SW 1271 (cell line): ENCODE measurements around the gene AHRR.
"Not testable (repeated sequence)": the region's sequence is repeated elsewhere in the genome, so short reads cannot be mapped to it uniquely, and the experiment has no call there.

Source experiments
- DNase-seq, 2 experiments: peaks; one replicate each; lab custom pipeline; 2025; lab: John Stamatoyannopoulos, UW

Gene AHRR

GRCh38 chr5:475704-476101, 154.2 kb downstream of the AHRR start:
- DNase-seq = no peak

- no peak for DNase-seq
These were observed 154.7 kb downstream of the AHRR start for GRCh38 chr5:476102-476813.

GRCh38 chr5:476814-477175, 155.3 kb downstream of the AHRR start:
- DNase-seq = no peak

- no peak for DNase-seq
These were observed 155.7 kb downstream of the AHRR start for GRCh38 chr5:477247-477646.

GRCh38 chr5:477871-478270, 156.4 kb downstream of the AHRR start:
- DNase-seq = no peak

GRCh38 chr5:478369-478981, 157.0 kb downstream of the AHRR start:
- DNase-seq = no peak

GRCh38 chr5:478982-479535, 157.5 kb downstream of the AHRR start:
- DNase-seq = no peak

- no peak for DNase-seq
These were observed 158.2 kb downstream of the AHRR start for GRCh38 chr5:479566-480319.

- no peak for DNase-seq
These were observed 159.8 kb downstream of the AHRR start for GRCh38 chr5:481347-481746.

GRCh38 chr5:482021-482420, 160.5 kb downstream of the AHRR start:
- no peak for DNase-seq

- no peak for DNase-seq
These were observed 161.0 kb downstream of the AHRR start for GRCh38 chr5:482506-482905.

- DNase-seq = no peak
These were observed 161.5 kb downstream of the AHRR start for GRCh38 chr5:483011-483410.

- no peak for DNase-seq
These were observed 162.1 kb downstream of the AHRR start for GRCh38 chr5:483434-484140.

GRCh38 chr5:484556-484955, 163.0 kb downstream of the AHRR start:
- no peak for DNase-seq

GRCh38 chr5:485113-485945, 163.8 kb downstream of the AHRR start:
- no peak for DNase-seq

- DNase-seq = no peak
These were observed 164.5 kb downstream of the AHRR start for GRCh38 chr5:485946-486491.

- not testable (repeated sequence) for DNase-seq
These were observed 165.1 kb downstream of the AHRR start for GRCh38 chr5:486597-486996.
